GM18499 (cell line): Measurements from ENCODE around the gene SETX.

Experiments used
- ATAC-seq: cut with Tn5 transposase; IDR thresholded peaks from one replicate; pipeline ENCODE4 v1.9.1; 2021; ENCODE audit warnings: moderate number of reproducible peaks; ENCODE audit not compliant: insufficient read depth, unreplicated experiment

SETX gene

DNA sequence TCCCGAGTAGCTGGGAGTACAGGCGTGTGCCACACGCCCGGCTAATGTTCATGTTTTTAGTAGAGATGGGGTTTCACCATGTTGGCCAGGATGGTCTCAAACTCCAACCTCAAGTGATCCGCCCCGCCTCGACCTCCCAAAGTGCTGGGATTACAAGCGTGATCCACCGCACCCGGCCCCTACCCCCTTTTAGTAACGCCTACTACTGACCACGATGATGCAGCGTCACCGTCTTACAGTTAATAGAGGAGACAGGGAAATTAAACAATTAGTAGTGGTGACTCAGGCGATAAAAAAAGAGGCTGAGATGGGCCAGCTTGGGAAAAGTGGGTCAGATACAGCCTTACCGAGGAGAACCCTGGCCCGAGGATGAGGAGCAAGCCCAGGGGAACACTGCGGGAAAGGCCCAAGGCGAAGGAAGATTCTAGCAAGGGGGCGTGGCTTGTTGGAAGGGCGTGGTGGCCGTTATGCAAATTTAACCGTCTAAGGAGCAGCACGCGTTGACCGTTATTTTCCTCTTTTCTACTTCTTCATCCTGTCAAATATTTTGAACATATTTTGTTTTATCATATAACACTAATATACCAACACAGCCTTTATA lies 1.6 kb upstream of the SETX start:
- no peak for ATAC-seq

DNA sequence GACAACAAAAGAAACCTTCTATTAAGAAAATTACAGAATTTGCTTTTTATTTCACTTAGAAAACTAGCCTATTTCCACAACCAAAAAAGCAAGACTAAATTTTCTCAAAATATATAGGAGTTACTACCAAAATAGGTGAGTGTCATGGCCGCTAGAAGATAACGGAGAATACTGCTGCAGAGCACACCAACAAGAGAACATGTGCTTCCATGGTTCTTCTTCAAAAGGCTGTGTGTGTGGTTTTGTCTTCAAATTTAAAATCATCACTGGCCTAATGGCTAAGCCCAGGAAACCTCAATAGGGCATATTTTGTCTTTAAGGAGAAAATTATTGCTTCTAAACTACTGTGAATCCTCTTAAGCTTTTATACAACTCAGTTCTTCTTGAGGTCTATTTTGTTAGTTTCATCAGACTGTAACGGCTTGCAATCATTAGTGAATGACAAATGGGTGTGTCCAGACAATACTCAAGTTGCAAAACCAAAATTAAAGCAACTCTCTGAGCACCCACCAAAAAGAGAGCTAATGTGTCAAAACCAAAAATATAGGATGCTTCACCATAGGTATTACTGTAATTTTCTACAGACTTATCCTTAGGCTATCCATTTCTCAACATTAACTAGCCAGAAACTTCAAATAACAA lies 3.3 kb downstream of the SETX start:
- no peak for ATAC-seq

DNA sequence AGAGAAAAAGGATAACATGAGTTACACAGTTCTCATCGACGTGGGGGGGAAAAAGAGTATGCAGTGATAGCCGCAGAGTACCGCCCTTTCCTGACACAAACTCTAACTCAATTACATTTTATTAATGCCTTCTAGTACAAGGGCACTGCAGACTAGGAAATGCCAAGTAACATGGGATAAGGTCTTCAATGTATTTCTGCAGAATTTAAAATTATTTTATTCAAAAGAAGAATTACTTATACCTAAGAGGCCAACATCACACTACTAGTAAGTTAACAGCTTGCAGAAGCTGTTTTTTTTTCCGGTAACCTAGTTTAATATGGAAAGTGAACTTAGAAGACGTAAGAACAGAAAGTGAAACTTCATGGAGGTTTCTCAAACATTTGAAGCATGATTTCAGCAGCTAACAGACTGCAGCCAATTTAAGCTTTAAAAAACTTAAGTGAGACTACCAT lies 3.9 kb downstream of the SETX start:
- ATAC-seq: no peak

DNA sequence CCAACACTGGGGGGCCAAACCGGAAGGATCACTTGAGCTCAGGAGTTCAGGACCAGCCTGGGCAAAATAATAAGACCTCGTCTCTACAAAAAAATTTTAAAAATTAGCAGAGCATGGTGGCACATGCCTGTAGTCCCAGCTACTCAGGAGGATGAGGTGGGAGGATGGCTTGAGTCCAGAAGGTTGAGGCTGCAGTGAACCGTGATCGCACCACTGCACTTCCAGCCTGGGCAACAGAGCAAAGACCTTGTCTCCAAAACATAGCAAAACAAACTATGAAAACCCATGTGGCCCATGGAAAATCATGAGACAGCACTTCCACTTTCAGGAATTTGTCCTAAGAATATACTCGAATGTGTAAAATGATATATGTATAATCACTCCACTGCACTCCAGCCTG lies 6.1 kb downstream of the SETX start:
- ATAC-seq: no peak

DNA sequence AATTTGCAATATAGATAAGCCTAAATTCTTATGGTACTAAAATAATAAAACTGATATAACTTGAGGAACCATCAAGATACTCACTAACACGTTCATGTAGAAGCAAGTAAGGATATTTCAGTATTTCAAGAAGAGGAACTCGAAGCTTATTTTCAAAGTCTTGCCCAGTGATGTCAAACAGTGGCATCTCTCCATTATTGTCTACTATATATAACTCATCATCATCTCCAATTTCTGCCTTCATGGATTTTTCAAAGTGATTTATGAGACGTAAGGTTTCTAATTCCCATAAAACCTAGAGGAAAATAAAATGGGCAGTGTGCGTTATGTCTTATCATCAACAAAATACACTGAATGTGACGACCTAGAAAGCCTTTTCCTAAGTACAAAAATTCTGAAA lies 8.6 kb downstream of the SETX start:
- ATAC-seq: no peak

DNA sequence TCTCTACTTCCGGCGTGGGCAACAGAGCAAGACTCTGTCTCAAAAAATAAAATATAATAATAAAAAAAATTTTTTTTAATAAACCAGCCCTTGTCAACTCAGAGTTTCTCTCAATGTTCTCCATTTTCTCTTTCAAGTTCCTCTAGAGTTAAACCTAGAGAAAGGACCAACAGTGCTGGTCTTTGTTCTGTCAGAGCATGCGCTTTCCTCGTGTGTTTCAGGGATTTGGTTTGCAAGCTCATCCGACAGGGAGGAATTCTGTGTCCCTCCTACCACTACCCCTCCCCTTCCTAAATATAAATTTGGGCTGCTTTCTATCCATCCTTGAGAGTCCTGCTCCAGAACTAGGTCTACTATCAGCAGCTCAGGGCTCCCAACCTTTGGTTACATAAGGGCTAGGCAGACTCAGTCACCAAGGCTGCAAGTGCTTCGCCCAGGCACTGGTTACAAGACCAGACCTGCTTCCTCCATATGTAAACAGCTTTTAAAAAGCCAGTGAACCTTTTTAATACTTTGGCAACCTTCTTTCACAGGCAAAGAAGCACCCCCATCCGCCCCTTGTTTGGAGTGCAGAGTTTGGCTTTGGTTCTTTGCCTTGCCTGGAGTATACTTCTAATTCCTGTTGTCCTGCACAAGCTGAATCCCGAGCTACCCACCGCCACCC lies 13.5 kb downstream of the SETX start:
- ATAC-seq: no peak

DNA sequence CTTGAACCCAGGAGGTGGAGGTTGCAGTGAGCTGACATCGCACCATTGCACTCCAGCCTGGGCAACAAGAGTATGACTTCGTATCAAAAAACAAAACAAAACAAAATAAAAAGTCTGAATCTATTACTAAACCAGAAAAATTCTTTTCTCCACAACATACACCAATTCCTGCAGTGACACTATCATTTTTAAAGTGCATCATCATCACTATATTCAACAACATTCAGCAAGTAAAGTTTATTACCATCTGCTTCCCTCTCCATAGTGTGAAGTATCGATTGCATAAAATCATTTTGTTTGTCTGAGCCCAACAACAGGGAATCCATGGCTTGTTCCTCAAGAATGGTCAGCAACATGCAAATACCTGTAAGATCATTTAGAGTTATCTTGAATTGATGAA lies 20.4 kb downstream of the SETX start:
- ATAC-seq: no peak

DNA sequence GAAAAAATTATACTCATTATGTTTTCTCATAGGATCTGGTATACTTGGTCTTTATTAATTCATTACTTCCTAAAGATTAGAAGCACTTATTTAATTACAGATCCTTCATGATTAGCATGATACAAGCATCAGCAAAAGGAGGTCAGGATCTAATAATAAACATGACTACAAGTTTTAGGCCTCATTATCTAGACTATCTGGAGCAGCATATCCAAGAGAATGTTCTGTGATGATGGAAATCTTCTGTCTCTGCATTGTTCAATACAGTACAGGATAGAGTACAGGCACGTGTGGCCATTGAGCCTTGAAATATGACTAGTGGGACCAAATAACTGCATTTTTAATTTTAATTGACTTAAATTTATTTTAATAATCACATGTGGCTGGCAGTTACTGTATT lies 21.2 kb downstream of the SETX start:
- ATAC-seq: no peak

DNA sequence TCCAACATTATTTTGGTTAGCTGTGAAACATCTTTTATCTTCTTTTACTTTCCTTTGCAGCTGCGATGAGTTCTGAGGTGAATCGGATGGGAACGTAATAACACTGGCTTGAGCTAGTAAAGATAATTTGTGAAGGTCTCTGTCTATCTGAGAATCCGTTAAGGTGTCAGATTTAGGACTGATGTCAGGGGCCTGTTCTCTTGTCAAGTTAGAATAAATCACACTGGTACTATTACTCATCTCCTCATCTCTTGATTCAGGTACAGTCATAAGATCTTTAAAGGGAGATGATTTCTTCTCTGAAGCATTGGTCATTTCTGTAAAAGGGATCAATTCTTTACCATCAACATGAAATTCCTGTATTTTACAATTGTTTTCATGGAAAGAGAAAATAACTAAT lies 26.2 kb downstream of the SETX start:
- ATAC-seq: no peak

DNA sequence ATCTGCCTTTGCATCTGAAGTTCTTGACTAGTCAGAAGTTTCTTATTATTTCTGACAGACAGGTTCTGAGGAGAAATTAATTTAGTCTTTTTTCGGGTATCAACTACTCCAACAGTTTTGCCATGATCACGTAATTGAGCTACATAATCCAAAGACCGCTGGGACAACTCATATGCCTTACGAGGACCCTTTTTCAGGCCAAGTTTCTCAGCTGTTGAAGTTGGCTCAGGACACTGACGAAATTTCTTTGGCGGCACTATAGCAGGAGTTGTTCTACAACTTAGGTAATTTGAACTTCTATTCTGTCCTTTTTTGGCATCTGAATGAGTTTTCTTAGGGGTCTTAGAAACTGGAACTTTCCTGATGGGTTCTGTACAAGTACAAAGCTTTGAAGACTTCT lies 27.2 kb downstream of the SETX start:
- ATAC-seq: no peak

DNA sequence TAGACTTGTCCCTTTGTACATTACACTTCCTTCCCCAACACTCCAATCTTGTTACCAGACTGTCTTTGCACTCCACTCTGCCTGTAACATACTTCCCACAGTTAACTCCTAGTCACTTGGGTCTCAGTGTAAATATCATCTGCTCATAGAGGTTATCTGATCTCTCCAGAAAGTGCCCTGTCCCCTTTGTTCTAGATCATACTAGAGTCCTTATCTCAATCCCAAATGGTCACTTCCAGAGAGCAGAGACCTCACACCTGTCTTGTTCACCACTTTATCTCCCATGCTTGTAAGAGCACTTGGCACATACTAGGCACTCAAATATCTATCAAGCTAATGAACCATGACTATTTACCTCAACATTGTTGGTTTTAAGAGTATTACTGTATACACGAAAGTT lies 30.4 kb downstream of the SETX start:
- no peak for ATAC-seq

DNA sequence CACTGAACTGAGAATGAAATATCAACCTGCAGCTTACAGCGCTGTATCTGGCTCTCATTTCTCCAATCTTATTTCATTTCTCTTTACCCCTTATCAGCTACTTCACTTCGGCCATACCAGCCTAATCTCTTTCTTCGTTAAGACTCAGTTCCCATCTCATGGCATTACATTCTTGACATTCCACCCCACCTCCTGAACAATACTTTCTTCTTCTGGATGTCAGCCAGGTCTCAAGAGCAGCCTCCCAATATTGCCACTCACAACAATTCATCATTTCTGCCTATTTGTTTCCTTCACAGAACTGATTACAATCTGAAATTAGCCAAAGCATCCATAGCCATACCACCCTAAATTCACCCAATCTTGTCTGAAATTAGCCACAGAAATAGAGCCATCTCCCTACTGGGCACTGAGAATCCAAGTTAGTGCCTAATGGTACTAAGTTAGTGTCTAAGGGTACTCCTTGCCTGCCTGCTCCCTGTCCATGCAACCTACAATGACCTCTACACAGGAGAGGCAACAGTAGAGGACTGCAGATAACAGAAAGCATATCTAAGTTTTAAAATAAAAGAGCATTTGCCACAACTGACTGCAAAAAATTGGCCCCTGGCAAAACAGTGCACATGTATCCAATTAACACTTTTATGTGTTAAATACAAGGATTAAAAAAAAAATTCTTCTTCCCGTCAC lies 35.2 kb downstream of the SETX start:
- no peak for ATAC-seq

DNA sequence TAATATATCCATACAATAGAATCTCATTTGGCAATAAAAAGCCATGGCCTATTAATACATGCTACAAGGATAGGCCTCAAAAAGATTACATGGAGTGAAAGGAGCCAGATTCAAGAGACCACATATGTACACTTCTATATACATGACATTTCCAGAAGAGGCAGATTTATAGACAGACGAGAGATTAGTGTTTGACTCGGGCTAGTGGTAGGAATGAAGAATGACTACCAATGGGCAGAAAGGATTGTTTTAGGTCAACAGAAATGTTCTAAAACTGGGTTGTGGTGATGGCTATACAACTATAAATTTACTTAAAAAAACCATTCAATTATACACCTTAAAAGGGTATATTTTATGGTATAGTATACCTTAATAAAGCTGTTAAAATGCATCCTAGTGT lies 41.9 kb downstream of the SETX start:
- ATAC-seq: no peak

DNA sequence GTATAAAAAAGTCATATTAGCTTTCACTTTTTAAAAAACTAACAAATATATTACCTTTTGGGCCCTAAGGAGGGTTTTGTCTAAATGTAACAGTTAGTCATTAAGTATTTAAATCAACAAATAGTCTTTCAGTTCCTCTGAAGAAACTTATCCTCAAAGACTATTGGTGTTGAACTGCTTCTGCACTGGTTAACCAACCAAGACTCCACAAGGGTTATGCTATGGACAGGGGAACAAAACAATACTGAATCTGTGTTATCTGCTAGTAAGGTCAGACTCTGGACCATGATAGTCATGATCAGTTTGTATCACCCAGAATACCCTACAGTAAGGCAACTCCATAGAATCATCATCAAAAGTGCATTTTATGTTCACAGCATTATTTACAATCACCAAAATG lies 42.4 kb downstream of the SETX start:
- no peak for ATAC-seq

DNA sequence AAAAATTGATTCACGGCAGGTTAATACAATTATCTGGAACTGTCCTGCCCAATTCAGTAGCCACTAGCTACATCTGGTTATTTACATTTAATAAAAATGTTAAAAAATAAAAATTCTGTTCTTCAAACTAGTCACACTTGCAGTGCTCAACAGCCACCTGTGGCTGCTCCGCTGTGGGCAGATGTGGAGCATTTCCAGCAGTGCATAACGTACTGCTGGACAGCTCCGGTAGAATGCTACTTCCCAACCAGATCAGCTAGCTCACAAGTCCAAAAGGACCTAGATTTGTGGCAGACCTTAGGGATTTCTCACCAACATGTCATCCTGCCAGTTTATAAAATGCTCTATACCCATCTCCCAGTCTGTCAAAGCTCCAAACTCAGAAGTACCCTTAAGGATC lies 42.8 kb downstream of the SETX start:
- no peak for ATAC-seq

DNA sequence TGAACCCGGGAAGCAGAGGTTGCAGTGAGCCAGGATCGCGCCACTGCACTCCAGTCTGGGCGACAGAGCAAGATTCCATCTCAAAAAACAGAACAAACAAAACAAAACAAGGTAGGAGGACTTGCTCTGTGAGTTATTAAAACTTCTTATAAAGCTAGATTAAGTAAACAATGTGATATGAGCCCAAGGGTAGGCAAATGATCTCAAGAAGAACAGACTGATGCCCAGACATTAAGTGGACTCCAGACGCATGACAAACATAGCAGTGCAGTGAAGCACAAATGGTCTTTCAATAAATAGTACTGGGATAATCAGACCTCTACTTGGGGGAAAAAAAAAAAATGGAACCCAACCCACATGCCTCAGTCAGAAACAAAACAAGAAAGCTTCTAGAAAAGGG lies 45.7 kb downstream of the SETX start:
- ATAC-seq: no peak

DNA sequence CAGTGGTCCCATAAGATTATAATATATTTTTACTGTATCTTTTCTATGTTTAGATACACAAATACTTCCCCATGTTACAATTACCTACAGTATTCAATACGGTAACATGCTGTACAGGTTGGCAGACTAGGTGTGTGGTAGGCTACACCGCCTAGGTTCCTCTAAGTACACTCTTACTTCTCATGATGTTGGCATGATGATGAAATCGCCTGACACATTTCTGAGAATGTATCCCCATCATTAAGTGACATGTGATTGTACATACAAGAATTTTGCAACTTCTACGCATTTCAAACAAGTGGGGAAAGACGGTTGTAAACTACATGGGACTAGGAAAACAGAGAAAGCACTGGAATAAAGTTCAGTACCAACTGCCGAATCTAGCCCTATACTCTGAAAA lies 53.3 kb downstream of the SETX start:
- no peak for ATAC-seq

DNA sequence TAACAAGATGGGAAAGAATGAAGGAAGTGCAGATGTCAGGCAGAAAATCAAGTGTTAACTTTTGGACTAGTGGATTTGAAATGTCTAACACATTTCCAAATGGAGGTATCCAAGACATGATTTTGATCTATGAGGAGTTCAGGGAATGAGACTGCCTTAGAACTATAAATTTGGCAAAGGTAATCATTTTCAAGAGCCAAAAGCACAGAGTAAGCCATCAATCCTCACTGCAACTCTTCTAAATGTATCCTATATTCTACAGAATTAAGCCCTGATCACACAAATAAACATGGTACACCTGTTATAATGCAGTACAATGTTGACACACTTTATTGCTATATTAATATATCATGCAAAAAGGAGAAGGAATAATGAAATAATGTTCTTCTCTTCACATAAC lies 55.6 kb downstream of the SETX start:
- ATAC-seq: no peak

DNA sequence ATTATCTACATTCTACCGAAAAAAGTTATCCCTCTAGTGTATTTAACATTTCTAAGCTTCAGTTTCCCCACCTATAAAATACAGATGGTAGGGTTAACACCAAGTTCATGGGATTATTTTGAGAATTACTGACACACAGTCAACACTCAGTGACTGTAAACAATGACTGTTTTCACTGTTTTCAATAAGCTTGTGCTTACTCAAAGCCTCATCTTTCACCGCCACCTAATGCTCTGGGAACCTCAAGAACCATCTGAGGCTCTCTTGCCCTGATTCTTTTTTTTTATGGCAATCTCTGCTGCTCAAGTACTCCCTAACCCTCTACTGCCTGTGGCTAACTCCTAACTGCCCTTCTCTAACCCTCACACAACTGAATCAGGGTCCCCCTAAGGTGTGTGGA lies 59.6 kb downstream of the SETX start:
- ATAC-seq: no peak

DNA sequence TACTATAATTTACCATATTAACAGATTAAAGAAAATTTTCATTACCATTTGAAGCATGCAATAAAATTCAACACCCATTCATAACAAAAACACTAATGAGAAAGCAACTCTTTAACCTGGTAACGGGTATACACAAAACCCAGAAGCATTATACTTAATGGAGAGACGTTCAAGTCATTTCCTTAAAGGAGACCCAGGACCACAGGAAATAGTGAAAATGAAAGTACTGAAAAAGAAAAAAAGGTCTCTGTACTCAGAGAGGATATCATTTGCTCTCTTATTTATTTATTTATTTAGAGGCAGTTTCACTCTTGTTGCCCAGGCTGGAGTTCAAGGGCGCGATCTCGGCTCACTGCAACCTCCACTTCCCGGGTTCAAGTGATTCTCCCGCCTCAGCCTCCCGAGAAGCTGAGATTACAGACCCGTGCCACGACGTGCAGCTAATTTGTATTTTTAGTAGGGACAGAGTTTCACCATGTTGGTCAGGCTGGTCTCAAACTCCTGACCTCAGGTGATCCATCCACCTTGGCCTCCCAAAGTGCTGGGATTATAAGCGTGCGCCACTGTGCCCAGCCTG lies 61.6 kb downstream of the SETX start:
- ATAC-seq: no peak

DNA sequence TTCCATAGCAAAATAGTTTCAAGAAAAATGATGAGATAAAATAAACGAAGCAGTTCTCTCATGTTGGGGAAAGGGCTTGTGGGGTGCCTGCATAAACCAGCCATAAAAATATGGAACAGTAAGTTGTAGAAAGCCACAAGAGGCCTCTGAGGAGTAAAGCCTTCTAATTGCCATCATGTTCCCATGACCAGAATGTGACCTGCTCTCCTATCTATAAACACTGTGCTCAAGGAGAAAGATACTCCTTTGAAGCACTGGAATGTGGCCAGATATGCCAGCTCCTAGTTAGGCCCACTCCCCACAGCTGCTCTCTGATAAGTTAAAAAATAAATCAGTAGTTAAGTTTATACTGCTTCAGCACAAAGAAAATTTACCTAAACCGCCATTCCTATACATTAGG lies 65.8 kb downstream of the SETX start:
- ATAC-seq: no peak
